Measurements from ENCODE around the gene IGHMBP2. TPM values are rescaled to one million over a fixed set of nuclear protein-coding genes. Genes with fewer than 3 reads are reported as not detected.

Gene IGHMBP2
- total and polyA plus RNA-seq, 9 of the 15 experiments (the other 6 are each of a cell fraction or from before 2014, with no cell fraction given): 1.6 to 24.8 (median 14.5) TPM

DNA sequence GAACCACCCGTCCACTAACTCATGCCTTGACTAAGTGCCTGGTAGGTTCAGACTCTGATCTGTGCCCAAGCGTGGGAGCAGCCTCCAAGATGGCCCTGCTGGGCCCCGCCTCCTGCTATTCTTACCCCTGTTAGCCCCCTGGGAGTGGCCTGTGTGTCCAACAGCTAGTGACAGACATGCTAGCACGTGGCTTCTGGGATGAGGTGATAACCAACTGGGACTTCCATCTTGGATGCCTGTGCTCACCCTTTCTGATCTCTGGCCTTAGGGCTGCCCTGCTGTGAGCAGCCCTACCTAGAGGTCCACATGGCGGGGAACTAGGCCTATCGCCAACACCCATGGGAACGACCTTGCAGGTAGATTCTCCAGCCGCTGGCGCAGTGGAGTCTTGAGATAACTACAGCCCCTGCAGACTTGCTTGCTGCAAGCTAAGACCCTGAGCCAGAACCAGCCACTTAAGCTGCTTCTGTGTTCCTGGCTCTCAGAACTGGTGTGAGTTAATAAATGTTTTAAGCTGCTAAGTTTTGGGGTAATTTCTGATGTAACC is 2.8 kb upstream of the IGHMBP2 start:
- FAIRE-seq: no peak
- ChIA-PET POLR2A (interaction anchor here (1.2 to 2.1 kb wide), 4 partner anchors 10 to 28 kb away, joined by 3 to 9 read pairs (median 4); no protein-coding TSS in a partner anchor), CTCF (ENCODE audit: low intra/inter-chr PET ratio) (no interaction called here)
- Histone ChIP-seq H3K27ac (ENCODE audit: extremely low read depth, low read depth, low read length) (no peak overlapping the region; the same call in 2 of the 3 replicates), H4K20me1 (replicated peaks; ENCODE audit: control insufficient read depth, insufficient read depth, low read length) (peaks cover 14% of the 10 kb centered on the region), H3K4me1 (replicated peaks in 1 of 2; ENCODE audit: control insufficient read depth in 2 of 2, insufficient read depth in 2 of 2, low read length in 2 of 2) (peaks cover 19 to 21% of the 10 kb centered on the region in 2 experiments; a peak in 4 of 5 replicates), H3K36me3 (ENCODE audit: control insufficient read depth, insufficient read depth, low read length) (peaks cover 68% of the 10 kb centered on the region), H3K4me3 (no peak overlapping the region), H3K9ac (ENCODE audit: insufficient read depth in 1 of 2, low read depth in 2 of 2, low read length in 2 of 2) (0 out of 4 replicates have a peak overlapping the region, but pooled peaks of 1 of the 2 experiments have one; percentile 29), H2AFZ (ENCODE audit: low read depth, low read length) (no peak overlapping the region), H3K79me2 (ENCODE audit: control insufficient read depth, insufficient read depth, low read length) (peaks cover 69% of the 10 kb centered on the region), H3K9me3 (replicated peaks; ENCODE audit: control insufficient read depth, insufficient read depth, low read depth, low read length) (no peaks in the 10 kb centered on the region), H3K4me2 (ENCODE audit: insufficient read depth, low read length) (no peak overlapping the region), H3K9me1 (ENCODE audit: control insufficient read depth, insufficient read depth, low read length) (no peaks in the 10 kb centered on the region), H3K27me3 (ENCODE audit: control insufficient read depth in 2 of 2, insufficient read depth in 2 of 2, low read length in 2 of 2) (no peaks in the 10 kb centered on the region)
- DNase-seq (ENCODE audit: extremely low read depth in 1 of 4, low spot score in 3 of 4): peak in 3 of 4 experiments; percentile 47 to 53 (median 52)
- BruUV-seq (replicated peaks): no TSS peak
- no peak for TF ChIP-seq SP1 (CRISPR knock-in tag; IDR thresholded peaks at IDR 0.05)
- TF ChIP-seq ZNF79 (CRISPR knock-in tag; IDR thresholded peaks at IDR 0.05; ENCODE audit: low read depth): no peak
- TF ChIP-seq YY1 (IDR thresholded peaks at IDR 0.05; ENCODE audit: borderline replicate concordance in 1 of 3, control insufficient read depth in 1 of 3, extremely low read depth in 1 of 3, insufficient read depth in 3 of 3, insufficient read length in 1 of 3, insufficient replicate concordance in 2 of 3, low read depth in 1 of 3, low read length in 2 of 3): peak in 1 of 3 experiments; percentile 33
- peak; percentile 45; the same call in 1 of the 2 replicates for TF ChIP-seq MAX (CRISPR knock-in tag; IDR thresholded peaks at IDR 0.05)
- 0 out of 4 replicates have a peak, but pooled peaks of 1 of the 2 experiments have one; percentile 33 for TF ChIP-seq MNT (conservative IDR thresholded peaks at IDR 0.05)
- in situ Hi-C loops (cut with MboI) (no loop called here), intact Hi-C loops (cut with micrococcal nuclease) (loop anchor here (5.0 kb wide), 1 partner anchor 186 kb away; no protein-coding TSS in a partner anchor)
- ATAC-seq: no peak
- 77% methylated on average over 9 of the region's 9 CpGs for WGBS (ENCODE audit: insufficient coverage, low coverage, missing lambda C conversion rate)
